Amniotic epithelial cell (primary cell): Measurements from ENCODE around the gene TMEM8B.
"Not testable (repeated sequence)": the region's sequence is repeated elsewhere in the genome, so short reads cannot be mapped to it uniquely, and the experiment has no call there.

Source experiments
- DNase-seq: peaks from one replicate; pipeline ENCODE4 v3.0.0-alpha.2; 2010; ENCODE audit warnings: low read depth

The TMEM8B gene

GRCh38 chr9:35906923-35907699 lies 78.1 kb downstream of the TMEM8B start:
- peak; percentile 94 for DNase-seq

GRCh38 chr9:35907711-35908503 lies 78.9 kb downstream of the TMEM8B start:
- DNase-seq, result peak; percentile 97

- no peak for DNase-seq
Measured at GRCh38 chr9:35908504-35909125, 79.6 kb downstream of the TMEM8B start.

- DNase-seq, result no peak
Measured at GRCh38 chr9:35909274-35909673, 80.2 kb downstream of the TMEM8B start, which contains the start of gene SPAAR. SPAAR (plus strand) TSS chr9:35909490; CDS start chr9:35910464, 974 bp downstream.

GRCh38 chr9:35909687-35910612 lies 80.9 kb downstream of the TMEM8B start:
- DNase-seq, result no peak

- peak; percentile 76 for DNase-seq
Measured at GRCh38 chr9:35910613-35911359, 81.8 kb downstream of the TMEM8B start.

GRCh38 chr9:35911690-35912089 lies 82.7 kb downstream of the TMEM8B start:
- no peak for DNase-seq

GRCh38 chr9:35912791-35913400 lies 83.9 kb downstream of the TMEM8B start:
- DNase-seq, result no peak

GRCh38 chr9:35913429-35913828 lies 84.4 kb downstream of the TMEM8B start:
- not testable (repeated sequence) for DNase-seq

- DNase-seq, result peak; percentile 32
Measured at GRCh38 chr9:35914301-35914807, 85.3 kb downstream of the TMEM8B start.
